D721Med (cell line): ENCODE measurements around the gene CHN2.

ENCODE experiments used
- DNase-seq: peaks from one replicate; pipeline ENCODE4 v3.0.0; 2011; ENCODE audit warnings: low spot score; ENCODE audit not compliant: insufficient read length
- FAIRE-seq: peaks from 2 replicates; lab custom pipeline; 2011; peaks lifted over from hg19 to GRCh38; lab: Jason Lieb, UNC
- CTCF ChIP-seq: IDR thresholded peaks from 2 replicates; pipeline ENCODE4 v1.5.1; 2012; ENCODE audit warnings: mild to moderate bottlenecking, control low read depth; ENCODE audit not compliant: insufficient read depth; ENCODE audit errors: missing control alignments

CHN2 gene

GRCh38 chr7:29300026-29300480 lies 105.5 kb downstream of the CHN2 start:
- no peak for TF ChIP-seq CTCF
- no peak for FAIRE-seq
- no peak for DNase-seq

- FAIRE-seq = no peak
- TF ChIP-seq CTCF = no peak
Observed at GRCh38 chr7:29300649-29301048, 106.1 kb downstream of the CHN2 start.

GRCh38 chr7:29302666-29303395 lies 108.3 kb downstream of the CHN2 start:
- DNase-seq (no peak), FAIRE-seq (no peak)
- TF ChIP-seq CTCF = no peak

More at GRCh38 chr7:29300649-29301048, 106.1 kb downstream of the CHN2 start:
- no peak for DNase-seq

- no peak for FAIRE-seq
- no peak for DNase-seq
- no peak for TF ChIP-seq CTCF
Observed at GRCh38 chr7:29304756-29305155, 110.2 kb downstream of the CHN2 start.

- DNase-seq (no peak), FAIRE-seq (no peak)
- no peak for TF ChIP-seq CTCF
Observed at GRCh38 chr7:29306319-29306991, 111.9 kb downstream of the CHN2 start.

- no peak for TF ChIP-seq CTCF
- FAIRE-seq = no peak
- DNase-seq = no peak
Observed at GRCh38 chr7:29308424-29308823, 113.8 kb downstream of the CHN2 start.
